NOMO-1 treated with dmso at 0.1 percent for 144 hours (cell line): ENCODE results near the gene TPRG1L.
"Not testable (repeated sequence)": the region's sequence is repeated elsewhere in the genome, so short reads cannot be mapped to it uniquely, and the experiment has no call there.

ENCODE experiments used
- DNase-seq: peaks from one replicate; lab custom pipeline; 2025; ENCODE audit not compliant: unreplicated experiment; lab: John Stamatoyannopoulos, UW

TPRG1L gene

DNA sequence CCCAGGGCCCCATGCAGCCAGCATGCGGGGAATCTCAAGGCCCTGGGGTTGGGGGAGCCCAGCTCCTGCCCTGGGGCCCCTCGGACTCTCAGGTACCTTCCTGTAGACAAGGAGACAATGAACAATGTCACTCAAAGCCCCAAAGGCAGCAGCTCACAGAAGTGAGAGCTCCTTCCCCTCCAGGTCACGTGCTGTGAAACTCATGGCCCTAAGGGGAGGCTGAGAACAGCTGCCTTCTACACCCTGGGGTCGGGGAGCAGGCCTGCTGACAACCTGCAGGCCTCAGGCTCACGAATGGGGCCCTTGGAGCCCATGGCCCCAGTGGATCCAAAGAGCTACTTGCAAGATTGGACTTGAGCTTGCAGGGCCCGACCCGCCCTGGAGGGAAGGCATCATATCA, 16.7 kb upstream of the TPRG1L start:
- DNase-seq: no peak

DNA sequence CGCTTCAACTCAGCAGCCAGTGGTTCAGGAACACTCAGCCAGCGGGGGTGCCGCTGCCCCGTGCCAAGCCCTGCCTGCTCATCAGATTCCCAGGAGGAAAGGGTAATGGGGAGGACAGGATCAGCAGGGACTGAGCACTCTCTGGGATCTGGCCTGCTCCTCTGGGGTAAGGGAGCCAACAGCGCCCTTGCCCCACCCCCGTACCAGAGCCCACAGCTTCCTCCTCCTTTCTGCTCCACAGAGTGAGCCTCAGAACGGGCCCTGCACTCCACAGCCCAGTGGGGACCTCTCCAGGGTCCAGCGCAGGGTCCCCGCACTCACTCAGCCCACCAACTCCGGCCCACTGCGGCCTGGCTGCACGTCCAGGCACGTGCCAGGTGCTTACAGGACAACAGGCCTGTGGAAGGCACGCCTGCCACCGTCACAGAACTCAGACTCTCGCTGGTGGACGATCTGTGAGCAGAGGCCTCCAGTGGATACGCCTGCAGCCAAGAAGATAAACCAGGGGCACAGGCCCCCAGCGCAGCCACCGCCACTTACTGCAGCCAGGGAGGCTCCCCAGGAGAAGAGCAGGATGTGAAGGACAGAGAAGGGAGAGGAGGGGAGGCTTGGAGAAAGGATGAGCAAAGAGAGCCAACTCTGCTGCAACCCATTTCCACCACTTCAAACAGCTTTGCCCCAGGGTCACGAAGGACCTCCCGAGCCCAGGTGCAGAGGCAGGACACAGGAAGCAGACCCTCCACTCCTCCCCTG, 15.6 kb upstream of the TPRG1L start:
- no peak for DNase-seq

DNA sequence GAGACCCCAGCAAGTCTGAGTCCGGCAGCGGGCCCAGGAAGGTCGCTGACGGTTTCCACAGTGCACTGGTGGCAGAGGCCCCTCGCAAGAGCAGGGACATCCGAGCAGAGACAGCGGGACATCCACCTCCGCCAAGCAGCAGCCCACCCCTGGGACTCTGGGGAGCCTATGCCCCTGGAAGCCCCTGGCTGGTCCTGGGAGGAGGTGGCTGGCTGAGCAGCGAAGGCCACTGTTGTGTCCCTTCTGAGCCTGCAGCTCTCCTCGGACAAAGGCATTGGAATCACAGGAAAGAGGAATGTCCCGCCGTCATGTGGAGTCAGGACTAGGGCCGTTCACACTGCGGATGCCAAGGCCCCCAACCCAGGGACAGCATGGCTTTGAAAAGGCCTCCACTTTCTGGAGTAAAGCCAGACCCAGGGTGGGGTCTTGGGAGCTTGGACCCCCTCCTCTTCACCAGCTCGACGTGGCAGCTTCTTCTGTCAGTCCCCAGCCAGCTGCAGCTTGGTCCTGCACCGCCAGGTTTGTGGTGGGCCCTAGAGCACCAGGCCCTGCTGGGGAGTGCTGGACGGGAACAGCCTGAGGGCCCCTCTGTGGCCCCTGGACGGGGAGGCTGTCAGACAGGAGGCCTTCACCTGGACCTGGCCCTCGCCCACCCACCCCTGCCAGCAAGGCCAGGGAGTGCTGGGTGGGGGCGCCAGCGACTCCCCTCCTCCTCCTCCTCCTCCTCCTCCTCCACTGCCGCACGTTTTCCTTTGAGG, 14.9 kb upstream of the TPRG1L start:
- no peak for DNase-seq

DNA sequence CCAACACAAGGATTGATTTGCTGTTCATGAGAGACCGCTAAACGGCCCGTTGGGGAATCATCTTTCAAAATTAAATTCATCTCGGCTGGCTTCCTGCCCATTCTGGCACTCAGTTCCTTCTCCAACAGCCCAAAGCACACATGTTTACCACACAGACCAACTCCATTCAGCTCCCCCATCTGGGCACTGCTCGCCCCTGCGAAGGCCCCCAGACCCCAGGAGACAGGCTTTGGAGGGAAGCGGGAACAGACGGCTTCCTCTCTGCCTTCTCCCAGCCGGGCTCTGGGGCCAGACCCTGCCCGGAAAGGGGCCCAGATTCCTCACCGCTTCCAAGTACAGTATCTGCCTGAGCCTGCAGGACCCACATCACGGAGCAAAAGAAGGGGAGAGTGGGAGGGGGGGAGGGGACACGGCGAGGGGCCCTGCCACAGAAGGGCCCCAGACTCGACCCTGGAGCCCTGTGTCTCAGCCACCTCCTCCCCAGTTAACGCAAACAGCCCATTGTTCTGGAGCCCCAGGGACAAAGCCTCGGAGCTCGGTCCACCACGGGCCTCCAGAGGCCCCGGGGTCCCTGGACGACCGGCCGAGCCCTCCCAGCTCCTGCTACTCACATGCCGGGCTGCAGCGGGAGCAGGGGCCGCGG, 14.2 kb upstream of the TPRG1L start:
- no peak for DNase-seq

DNA sequence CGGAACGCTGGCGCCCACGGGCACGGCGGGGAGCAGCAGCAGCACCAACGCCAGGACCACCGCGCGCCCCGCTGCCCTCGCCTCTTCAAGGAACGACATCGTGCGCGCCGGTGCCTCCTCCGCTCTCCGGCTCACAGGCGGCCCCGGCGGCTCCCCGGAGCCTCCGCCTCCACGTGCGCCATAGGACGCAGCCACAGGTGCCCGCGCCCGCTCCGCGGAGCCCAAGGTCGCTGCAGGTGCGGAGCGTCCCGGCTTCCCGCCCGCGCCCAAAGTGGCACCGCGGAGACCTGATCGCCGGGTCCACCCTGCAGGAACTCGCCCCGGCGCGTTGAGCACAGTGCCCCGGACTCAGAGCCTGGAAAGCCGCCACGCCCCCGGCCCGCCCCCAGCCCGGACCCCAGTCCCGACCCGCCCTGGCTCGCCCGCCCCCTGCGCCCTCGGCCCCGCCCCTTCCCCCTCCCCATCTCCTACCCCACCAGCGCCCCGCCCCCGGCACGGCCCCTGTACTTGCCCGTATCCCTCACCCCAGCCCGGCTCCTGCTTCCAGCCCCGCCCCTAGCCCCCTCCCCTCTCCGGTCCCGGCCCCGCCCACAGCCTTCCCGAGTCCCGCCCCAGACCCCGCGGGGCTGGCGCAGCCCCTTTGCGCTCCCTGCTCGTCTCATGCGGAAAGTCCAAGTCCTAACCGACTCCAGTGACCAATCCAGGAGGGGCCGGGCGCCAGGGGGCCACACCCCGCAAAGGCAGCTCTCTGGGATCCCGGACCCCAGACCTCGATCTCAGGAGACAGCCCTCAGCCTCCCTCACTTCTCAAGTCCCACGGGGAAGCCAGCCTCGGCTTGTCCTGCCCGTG, 13.4 kb upstream of the TPRG1L start, which contains the start of gene MEGF6:
Gene MEGF6, minus strand, starts transcription at position 339 of the 850 bp plus-strand sequence. Its CDS starts 240 bp downstream, at position 99.
- DNase-seq: no peak

DNA sequence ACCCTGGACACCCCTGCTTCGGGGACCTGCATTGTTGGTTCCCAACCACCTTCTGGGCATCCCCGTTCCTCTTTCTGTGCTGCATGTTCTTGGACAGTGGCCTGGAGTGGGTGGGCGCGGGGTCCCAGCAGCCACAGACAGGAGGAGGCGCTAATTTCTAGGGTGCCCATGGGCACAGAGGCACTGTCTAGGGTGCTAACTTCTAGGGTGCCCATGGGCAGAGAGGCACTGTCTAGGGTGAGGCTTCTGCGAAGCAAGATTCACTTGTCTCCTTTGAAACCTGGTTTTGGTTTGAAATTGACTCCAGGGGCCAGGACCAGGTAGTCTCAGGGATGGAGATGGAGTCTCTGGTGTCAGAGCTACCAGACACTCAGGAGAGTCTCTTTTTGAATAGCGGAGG, 12.7 kb upstream of the TPRG1L start:
- DNase-seq: no peak

DNA sequence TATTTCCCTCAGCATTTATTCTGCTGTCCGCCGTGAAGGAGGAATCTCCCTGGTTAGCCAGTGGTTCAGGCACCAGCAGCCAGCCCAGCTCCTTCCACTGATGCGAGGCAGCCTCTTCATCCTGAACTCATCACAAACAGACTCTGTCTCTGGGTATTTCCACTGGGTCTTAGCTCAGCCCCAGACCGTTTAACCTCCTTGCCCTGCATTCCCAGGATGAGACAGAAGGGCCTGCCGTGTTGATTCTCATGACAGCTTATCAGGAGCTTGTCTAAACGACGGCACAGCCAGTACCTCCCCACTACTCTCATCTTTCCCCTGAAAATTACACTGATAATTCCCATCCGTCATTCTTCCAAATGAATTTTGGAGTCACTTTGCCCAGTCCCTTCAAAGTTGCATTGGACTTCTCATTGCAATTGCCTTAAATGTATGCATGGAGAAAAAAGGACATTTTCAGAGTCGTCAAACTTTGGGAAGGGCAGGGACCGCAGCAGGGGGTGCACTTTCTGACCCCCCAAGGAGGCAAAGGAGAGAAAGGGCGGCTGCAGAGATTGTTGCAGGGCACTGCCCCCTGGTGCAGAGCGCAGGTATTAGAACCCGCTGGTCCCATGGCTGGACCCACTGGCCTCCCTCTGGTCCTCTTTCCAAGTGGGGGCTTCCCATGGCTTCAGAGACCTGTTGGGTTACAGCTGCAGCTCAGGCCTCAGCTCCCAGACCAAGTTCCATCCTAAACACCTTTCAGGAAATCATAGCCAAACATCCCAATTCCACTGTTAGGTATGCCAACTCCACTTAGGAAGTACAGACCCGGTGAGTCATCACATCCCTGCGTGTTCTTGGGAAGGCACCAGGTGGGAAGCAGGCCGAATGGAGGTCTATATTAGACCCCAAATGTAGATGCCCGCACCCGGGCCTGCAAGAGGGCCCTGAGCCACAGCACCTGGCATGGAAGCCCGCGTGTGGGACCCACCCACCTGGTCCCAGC, 9.8 kb upstream of the TPRG1L start:
- DNase-seq: no peak

DNA sequence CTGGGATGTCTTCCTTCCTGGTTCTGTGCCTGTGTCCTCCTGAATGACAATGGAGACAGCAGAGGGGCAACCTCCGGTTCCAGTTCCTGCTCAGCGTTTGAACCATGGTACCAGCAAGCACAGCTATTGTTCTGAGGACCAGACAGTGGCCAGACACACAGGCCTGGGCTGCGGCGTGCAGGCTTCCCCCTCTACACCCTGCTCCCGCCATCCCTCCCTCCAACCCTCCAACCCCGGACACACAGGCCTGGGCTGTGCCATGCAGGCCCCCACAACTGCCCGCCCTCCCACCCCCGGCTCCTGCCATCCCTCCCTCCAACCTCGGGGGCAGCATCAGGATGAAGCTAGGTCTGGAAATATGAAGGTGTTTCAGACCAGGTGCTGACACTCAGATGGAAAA, 8.0 kb upstream of the TPRG1L start:
- no peak for DNase-seq

DNA sequence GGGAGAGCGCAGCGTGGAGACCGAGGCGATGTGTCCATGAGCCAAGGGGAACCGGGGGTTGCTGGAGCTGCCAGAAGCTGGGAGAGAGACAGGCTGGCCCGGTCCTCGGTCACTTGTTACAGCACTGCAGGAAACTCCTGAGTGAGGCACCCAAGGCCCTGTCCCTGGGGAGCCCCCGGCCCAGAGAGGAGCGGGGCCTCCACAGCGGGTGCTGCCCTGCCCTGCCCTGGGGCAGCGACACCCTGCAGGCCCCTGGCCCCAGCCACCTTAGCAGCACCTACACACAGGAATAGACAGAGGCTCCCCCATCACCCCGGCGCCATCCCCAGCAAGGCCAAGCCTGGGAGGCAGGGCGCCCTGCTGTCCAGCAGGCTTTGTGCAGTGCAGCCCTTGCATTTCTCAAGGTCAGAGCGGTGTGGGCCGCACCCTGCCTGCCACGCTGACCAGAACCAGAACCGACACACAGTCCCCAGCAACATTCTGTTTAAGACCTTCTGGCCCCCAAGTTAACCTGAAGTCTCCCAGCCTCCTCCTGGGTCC, 6.9 kb upstream of the TPRG1L start:
- DNase-seq: no peak

DNA sequence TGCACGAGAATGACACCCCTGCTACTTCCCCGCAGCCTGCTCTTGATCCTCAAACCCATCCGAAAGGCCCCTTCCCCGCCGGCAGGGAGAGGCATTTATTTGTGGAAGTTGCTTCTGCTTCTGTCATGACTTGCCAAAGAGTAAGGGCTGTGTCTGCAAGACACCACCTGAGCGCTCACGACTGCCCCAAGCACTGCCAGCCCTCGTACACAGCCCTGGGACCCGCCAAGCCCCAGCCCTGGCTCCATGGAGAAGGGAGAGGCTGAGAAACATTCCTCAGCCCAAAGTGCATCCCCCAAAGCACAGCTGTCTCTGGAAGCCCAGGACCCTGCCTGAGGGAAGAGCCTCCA, 6.3 kb upstream of the TPRG1L start:
- DNase-seq: no peak

DNA sequence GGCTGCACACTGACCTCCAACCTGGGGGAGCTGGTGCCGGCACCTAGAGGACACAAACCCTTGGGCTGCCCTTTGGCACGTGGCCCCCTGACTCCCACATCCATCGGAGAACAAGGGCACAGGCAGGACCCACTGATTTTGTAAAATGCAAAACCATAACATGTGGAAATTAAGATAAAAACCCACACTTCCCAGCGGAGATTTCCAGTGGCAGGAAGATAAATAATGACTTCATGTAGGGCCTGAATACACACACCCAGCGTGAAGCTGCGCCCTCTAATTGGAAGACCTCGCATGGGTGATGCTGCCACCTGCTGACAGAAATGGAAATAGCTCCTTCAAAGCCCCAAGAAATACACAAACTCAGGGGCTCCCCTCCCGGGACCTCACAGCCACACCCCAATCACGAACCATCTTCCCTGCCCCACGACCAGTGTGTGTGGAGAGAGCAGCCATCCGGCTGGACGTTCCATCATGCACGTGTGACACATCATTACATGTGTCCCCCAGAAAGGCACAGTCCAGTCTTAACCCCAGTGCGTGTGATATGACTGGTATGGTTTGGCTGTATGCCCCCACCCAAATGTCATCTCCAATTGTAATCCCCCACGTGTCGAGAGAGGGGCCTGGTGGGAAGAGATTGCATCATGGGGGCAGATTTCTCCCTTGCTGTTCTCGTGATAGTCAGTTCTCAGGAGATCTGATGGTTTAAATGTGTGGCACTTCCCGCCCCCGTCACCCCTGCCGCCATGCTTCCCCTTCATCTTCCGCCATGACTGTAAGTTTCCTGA, 5.7 kb upstream of the TPRG1L start:
- DNase-seq: no peak

DNA sequence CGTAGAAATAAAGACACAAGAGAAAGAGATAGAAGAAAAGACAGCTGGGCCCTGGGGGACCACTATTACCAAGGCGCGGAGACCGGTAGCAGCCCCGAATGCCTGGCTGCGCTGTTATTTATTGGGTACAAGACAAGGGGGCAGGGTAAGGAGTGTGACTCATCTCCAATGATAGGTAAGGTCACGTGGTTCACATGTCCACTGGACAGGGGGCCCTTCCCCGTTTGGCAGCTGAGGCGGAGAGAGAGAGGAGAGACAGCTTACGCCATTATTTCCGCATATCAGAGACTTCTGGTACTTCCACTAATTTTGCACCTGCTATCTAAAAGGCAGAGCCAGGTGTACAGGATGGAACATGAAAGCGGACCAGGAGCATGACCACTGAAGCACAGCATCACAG, 4.1 kb upstream of the TPRG1L start:
- DNase-seq: no peak

DNA sequence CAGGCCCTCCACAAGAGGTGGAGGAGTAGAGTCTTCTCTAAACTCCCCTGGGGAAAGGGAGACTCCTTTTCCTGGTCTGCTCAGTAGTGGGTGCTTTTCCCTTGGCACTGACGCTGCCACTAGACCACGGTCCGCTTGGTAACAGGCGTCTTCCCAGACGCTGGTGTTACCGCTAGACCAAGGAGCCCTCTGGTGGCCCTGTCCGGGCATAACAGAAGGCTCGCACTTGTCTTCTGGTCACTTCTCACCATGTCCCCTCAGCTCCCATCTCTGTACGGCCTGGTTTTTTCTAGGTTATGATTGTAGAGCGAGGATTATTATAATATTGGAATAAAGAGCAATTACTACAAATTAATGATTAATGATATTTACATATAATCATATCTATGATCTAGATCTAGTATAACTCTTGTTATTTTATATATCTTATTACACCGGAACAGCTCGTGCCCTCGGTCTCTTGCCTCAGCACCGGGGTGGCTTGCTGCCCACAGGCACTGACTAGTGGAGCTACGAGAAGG, 3.6 kb upstream of the TPRG1L start:
- DNase-seq: not testable (repeated sequence)

DNA sequence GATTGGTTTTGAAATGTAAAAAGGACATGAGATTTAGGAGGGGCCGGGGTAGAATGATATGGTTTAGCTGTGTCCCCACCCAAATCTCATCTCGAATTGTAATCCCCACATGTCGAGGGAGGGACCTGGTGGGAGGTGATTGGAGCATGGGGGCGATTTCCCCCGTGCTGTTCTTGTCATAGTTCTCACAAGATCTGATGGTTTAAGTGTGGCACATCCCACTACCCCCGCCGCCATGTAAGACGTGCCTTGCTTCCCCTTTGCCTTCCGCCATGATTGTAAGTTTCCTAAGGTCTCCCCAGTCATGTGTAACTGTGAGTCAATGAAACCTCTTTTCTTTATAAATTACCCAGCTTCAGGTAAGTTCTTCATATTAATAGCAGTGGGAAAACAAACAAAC, 2.7 kb upstream of the TPRG1L start:
- DNase-seq: not testable (repeated sequence)

DNA sequence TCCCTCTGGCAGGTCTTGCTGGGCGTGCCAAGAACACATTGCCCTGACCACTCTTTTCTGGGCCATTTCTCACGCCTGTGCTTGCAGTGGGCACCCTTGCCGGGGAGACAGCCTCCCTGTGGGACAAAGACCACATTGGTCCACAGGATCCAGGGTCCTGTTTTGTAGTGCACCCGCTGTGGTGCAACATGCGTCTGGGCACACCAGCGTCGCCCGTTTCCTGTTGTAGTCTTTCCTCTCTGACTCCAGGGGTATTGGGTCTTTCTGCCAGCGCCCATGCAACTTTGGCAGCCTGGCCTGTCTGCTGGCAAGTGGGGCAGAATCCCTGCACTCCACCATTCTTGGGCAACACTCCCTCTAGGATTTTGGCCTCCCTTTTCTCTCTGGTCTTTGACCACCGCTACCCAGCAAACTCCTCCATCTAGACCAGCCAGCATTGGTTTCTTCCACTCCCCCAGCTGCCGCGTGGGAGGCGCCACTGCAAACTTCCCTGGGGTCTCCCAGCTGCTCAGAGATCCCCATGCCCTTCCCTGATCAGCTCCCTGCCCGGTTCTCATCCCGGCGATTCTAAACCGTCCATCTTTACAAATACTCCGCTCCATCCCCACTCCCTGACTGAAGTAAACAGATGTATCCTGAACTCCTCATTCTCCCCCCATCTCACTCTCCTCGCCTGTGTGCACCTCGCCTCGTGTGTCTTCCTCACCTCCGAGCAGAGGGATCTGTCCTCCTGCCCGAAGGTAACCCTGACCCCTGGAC, 1.2 kb upstream of the TPRG1L start:
- no peak for DNase-seq

DNA sequence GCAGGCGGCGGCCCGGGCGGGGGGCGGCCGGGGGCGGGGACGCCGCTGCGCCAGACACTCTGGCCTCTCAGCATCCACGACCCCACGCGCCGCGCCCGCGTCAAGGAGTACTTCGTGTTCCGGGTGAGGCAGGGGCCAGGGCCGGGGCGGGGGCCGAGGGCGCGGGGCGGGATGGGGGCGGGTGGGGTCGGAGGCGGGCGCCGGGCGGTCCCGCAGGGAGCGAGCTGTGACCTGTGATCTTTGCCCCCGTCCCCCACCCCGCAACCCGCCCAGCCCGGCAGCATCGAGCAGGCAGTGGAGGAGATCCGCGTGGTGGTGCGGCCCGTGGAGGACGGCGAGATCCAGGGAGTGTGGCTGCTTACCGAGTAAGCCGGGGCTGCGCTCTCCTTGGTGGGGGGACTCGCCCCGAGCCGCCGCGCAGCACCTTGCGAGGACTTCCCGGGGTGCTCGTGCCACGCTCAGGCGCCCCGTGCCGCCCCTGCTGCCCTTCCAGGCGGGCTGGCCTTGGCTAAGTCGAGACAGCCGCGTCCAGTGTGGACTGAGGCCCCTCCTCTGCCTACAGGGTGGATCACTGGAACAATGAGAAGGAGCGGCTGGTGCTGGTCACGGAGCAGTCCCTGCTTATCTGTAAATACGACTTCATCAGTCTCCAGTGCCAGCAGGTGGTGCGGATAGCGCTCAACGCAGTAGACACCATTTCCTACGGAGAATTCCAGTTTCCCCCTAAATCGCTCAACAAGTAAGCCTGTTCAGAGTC, 514 bp downstream of the TPRG1L start:
- no peak for DNase-seq

DNA sequence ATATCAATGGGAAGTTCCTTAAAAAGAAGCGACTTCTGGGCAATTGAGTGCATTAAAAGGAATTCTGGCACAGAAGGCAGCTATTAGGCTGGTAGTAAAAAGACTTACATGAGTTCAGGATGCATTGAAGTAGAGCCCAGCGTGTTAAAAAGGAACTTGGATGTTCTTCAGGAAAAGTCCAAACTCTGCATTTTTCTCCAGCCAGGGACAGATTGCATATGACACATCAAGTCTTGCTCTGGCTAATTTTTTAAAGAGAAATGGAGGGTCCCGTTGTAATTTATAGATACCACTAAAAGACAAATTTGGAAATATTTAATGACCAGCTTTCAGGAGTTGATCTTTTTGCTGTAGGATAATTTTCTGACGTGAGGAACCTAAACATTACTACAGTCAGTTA, 1.2 kb downstream of the TPRG1L start:
- DNase-seq: no peak
